SU-DHL-6 (cell line): ENCODE data around the gene MMP7.

Source experiments
- H2AFZ ChIP-seq: fragments of 200-600 bp; sonication (generic); 2 replicates; pipeline ENCODE4 v1.6.1; 2014; ENCODE audit warnings: low read depth, mild to moderate bottlenecking, moderate library complexity, mixed read lengths, antibody characterized with exemption, low read length; ENCODE audit not compliant: severe bottlenecking
- H3F3A ChIP-seq: fragments of 200-600 bp; shearing (Covaris generic); 2 replicates; pipeline ENCODE4 v1.6.0; 2016; ENCODE audit warnings: antibody characterized with exemption, mild to moderate bottlenecking; ENCODE audit not compliant: insufficient read depth
- H3K27ac ChIP-seq: fragments of 200-600 bp; sonication (generic); 2 replicates; pipeline ENCODE4 v1.5.1; 2016; ENCODE audit warnings: low read depth, mild to moderate bottlenecking, low read length, moderate library complexity, mixed read lengths
- H3K27me3 ChIP-seq: fragments of 200-600 bp; sonication (generic), shearing (Covaris generic); 2 replicates; pipeline ENCODE4 v1.6.0; 2014; ENCODE audit warnings: mild to moderate bottlenecking, low read length
- H3K36me3 ChIP-seq: fragments of 200-600 bp; sonication (generic); 2 replicates; pipeline ENCODE4 v1.6.1; 2014; ENCODE audit warnings: mild to moderate bottlenecking, low read length, mixed read lengths
- H3K4me2 ChIP-seq: fragments of 300-600, 200-600 bp; shearing (Covaris generic), sonication (generic); 2 replicates; pipeline ENCODE4 v1.6.0; 2014; ENCODE audit warnings: low read length, low read depth, mild to moderate bottlenecking; ENCODE audit not compliant: poor library complexity, severe bottlenecking
- H3K4me3 ChIP-seq: fragments of 200-600 bp; sonication (generic); 2 replicates; pipeline ENCODE4 v1.5.1; 2014; ENCODE audit warnings: antibody characterized with exemption, low read length, mild to moderate bottlenecking, mixed read lengths; ENCODE audit not compliant: insufficient read depth, poor library complexity, severe bottlenecking
- H3K79me2 ChIP-seq: fragments of 200-600 bp; sonication (generic); 2 replicates; pipeline ENCODE4 v1.6.1; 2014; ENCODE audit warnings: mild to moderate bottlenecking, low read length, moderate library complexity; ENCODE audit not compliant: insufficient read depth
- H3K9ac ChIP-seq: fragments of 200-600 bp; sonication (generic); 2 replicates; pipeline ENCODE4 v1.7.0; 2014; ENCODE audit warnings: mild to moderate bottlenecking, low read length
- H3K9me2 ChIP-seq: fragments of 200-600 bp; sonication (generic); replicated peaks from 2 replicates; pipeline ENCODE4 v1.6.1; 2014; ENCODE audit warnings: low read length; ENCODE audit not compliant: insufficient read depth
- H3K9me3 ChIP-seq: fragments of 200-600 bp; sonication (generic); 2 replicates; pipeline ENCODE4 v1.6.1; 2014; ENCODE audit warnings: low read length, mixed read lengths; ENCODE audit not compliant: insufficient read depth
- H4K20me1 ChIP-seq: fragments of 200-600 bp; sonication (generic); 2 replicates; pipeline ENCODE4 v1.6.1; 2014; ENCODE audit warnings: low read depth, mild to moderate bottlenecking, antibody characterized with exemption, low read length, moderate library complexity, mixed read lengths
- EZH2phosphoT487 ChIP-seq: fragments of 200-600 bp; sonication (generic), shearing (Covaris generic); conservative IDR thresholded peaks from 2 replicates; pipeline ENCODE4 v1.6.1; 2018; ENCODE audit warnings: mild to moderate bottlenecking, antibody characterized with exemption, low read length, moderate library complexity, mixed read lengths
- TF ChIP-seq, protein P1 (sequence below): fragments of 200-600 bp; sonication (generic); IDR thresholded peaks from one replicate; pipeline ENCODE4 v1.5.1; 2017; ENCODE audit warnings: antibody characterized with exemption, mild to moderate bottlenecking, low read length, moderate library complexity; ENCODE audit not compliant: insufficient read depth, poor library complexity, severe bottlenecking

The MMP7 gene

GRCh38 chr11:102546923-102547471 lies 16.4 kb upstream of the MMP7 start:
- Histone ChIP-seq H3K27ac (peak overlapping the region; percentile 71), H3K9me2 (no peaks in the 10 kb centered on the region), H3K27me3 (no peaks in the 10 kb centered on the region), H3F3A (peaks cover 12% of the 10 kb centered on the region), H3K9ac (peak overlapping the region; percentile 19; the same call in 1 of the 2 replicates), H3K79me2 (no peaks in the 10 kb centered on the region), H4K20me1 (no peaks in the 10 kb centered on the region), H3K4me2 (peak overlapping the region; percentile 47), H3K36me3 (no peaks in the 10 kb centered on the region), H3K4me3 (peak overlapping the region; percentile 5), H3K9me3 (no peaks in the 10 kb centered on the region), H2AFZ (peak overlapping the region; percentile 64)
- TF ChIP-seq, protein P1, sequence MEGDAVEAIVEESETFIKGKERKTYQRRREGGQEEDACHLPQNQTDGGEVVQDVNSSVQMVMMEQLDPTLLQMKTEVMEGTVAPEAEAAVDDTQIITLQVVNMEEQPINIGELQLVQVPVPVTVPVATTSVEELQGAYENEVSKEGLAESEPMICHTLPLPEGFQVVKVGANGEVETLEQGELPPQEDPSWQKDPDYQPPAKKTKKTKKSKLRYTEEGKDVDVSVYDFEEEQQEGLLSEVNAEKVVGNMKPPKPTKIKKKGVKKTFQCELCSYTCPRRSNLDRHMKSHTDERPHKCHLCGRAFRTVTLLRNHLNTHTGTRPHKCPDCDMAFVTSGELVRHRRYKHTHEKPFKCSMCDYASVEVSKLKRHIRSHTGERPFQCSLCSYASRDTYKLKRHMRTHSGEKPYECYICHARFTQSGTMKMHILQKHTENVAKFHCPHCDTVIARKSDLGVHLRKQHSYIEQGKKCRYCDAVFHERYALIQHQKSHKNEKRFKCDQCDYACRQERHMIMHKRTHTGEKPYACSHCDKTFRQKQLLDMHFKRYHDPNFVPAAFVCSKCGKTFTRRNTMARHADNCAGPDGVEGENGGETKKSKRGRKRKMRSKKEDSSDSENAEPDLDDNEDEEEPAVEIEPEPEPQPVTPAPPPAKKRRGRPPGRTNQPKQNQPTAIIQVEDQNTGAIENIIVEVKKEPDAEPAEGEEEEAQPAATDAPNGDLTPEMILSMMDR, result no peak
- no peak for TF ChIP-seq EZH2phosphoT487

- Histone ChIP-seq H2AFZ (peak overlapping the region; percentile 64), H3K9me2 (no peaks in the 10 kb centered on the region), H3K79me2 (no peaks in the 10 kb centered on the region), H3K4me3 (peak overlapping the region; percentile 5), H3K9me3 (no peaks in the 10 kb centered on the region), H3K27me3 (no peaks in the 10 kb centered on the region), H4K20me1 (no peaks in the 10 kb centered on the region), H3K4me2 (peak overlapping the region; percentile 47), H3K27ac (peak overlapping the region; percentile 71), H3K9ac (peak overlapping the region; percentile 13; the same call in 1 of the 2 replicates), H3F3A (peaks cover 12% of the 10 kb centered on the region), H3K36me3 (no peaks in the 10 kb centered on the region)
- TF ChIP-seq, protein P1, result no peak
- no peak for TF ChIP-seq EZH2phosphoT487
These were observed 15.9 kb upstream of the MMP7 start for GRCh38 chr11:102546427-102546826.

GRCh38 chr11:102545701-102546100 lies 15.2 kb upstream of the MMP7 start:
- H2AFZ ChIP-seq, result peak overlapping the region; percentile 64
- H3K4me3 ChIP-seq, result no peak overlapping the region
- peak overlapping the region; percentile 47 for H3K4me2 ChIP-seq
- H3K9me2 ChIP-seq, result no peaks in the 10 kb centered on the region
- peak overlapping the region; percentile 71 for H3K27ac ChIP-seq
- TF ChIP-seq, protein P1, result no peak
- no peak for TF ChIP-seq EZH2phosphoT487
- H3K9ac ChIP-seq, result peak overlapping the region; percentile 13; the same call in 1 of the 2 replicates
- H4K20me1 ChIP-seq, result no peaks in the 10 kb centered on the region
- H3K79me2 ChIP-seq, result no peaks in the 10 kb centered on the region
- H3K36me3 ChIP-seq, result no peaks in the 10 kb centered on the region
- no peaks in the 10 kb centered on the region for H3K9me3 ChIP-seq
- no peaks in the 10 kb centered on the region for H3K27me3 ChIP-seq
- peaks cover 12% of the 10 kb centered on the region for H3F3A ChIP-seq
